Esophagus squamous epithelium (tissue), 4 donors: ENCODE measurements around the gene RNF207.

ENCODE experiments used
- CTCF ChIP-seq, 6 experiments: fragments of 450-650 bp in 4 of 6; fragments of 200-600 bp in 2 of 6; sonication (generic) in 2 of 6; IDR thresholded peaks; one replicate each; pipeline ENCODE4 v1.5.1; 2016 to 2019; ENCODE audit warnings: antibody characterized with exemption in 6 of 6, mild to moderate bottlenecking in 4 of 6, moderate library complexity in 4 of 6
- POLR2A ChIP-seq, 4 donors: fragments of 450-650 bp; IDR thresholded peaks; one replicate each; pipeline ENCODE4 v1.6.1; 2017; ENCODE audit warnings: antibody characterized with exemption in 4 of 4, mild to moderate bottlenecking in 4 of 4, moderate library complexity in 3 of 4

- TF ChIP-seq CTCF (IDR thresholded peaks at IDR 0.05): no peak
- no peak for TF ChIP-seq POLR2A (IDR thresholded peaks at IDR 0.05)
These were observed 42.4 kb downstream of the RNF207 start for GRCh38 chr1:6248161-6248776.
